GM23338 (cell line): Measurements from ENCODE around the gene CELA2A. TPM values are rescaled to one million over a fixed set of nuclear protein-coding genes. Genes with fewer than 3 reads are reported as not detected.
"Not testable (repeated sequence)": the region's sequence is repeated elsewhere in the genome, so short reads cannot be mapped to it uniquely, and the experiment has no call there.

ENCODE experiments used
- ATAC-seq: fragments of 200-7000 bp; cut with Tn5 transposase; 3 replicates; pipeline ENCODE4 v1.9.1; 2020
- DNase-seq: peaks from one replicate; pipeline ENCODE4 v3.0.0-alpha.2; 2015; ENCODE audit warnings: low spot score
- H2AFZ ChIP-seq: fragments of 200-600 bp; sonication (generic); 2 replicates; pipeline ENCODE4 v1.8.0; 2016; ENCODE audit warnings: antibody characterized with exemption, mild to moderate bottlenecking, moderate library complexity
- H3F3A ChIP-seq: fragments of 200-600 bp; sonication (generic); replicated peaks from 2 replicates; pipeline ENCODE4 v1.8.0; 2017; ENCODE audit warnings: antibody characterized with exemption, mixed run types, low read depth
- H3K27ac ChIP-seq: fragments of 200-600 bp; sonication (generic); 2 replicates; pipeline ENCODE4 v1.6.1; 2016; ENCODE audit warnings: low read depth
- H3K27me3 ChIP-seq: fragments of 200-600 bp; sonication (generic); 2 replicates; pipeline ENCODE4 v1.8.0; 2016; ENCODE audit warnings: mild to moderate bottlenecking, mixed run types, moderate library complexity; ENCODE audit not compliant: insufficient read depth
- H3K36me3 ChIP-seq: fragments of 200-600 bp; sonication (generic); 2 replicates; pipeline ENCODE4 v1.8.0; 2016; ENCODE audit warnings: mild to moderate bottlenecking; ENCODE audit not compliant: insufficient read depth
- H3K4me1 ChIP-seq: fragments of 200-600 bp; sonication (generic); 2 replicates; pipeline ENCODE4 v1.8.0; 2016; ENCODE audit warnings: mild to moderate bottlenecking, moderate library complexity; ENCODE audit not compliant: insufficient read depth
- H3K4me2 ChIP-seq: fragments of 200-600 bp; sonication (generic); 2 replicates; pipeline ENCODE4 v1.7.1; 2017; ENCODE audit warnings: mixed run types
- H3K4me3 ChIP-seq: fragments of 200-600 bp; sonication (generic); 2 replicates; pipeline ENCODE4 v1.6.1; 2016; ENCODE audit warnings: mixed run types
- H3K79me2 ChIP-seq: fragments of 200-600 bp; sonication (generic); replicated peaks from 2 replicates; pipeline ENCODE4 v1.8.0; 2017; ENCODE audit warnings: mild to moderate bottlenecking; ENCODE audit not compliant: insufficient read depth
- H3K9me2 ChIP-seq: fragments of 200-600 bp; sonication (generic); 2 replicates; pipeline ENCODE4 v1.8.0; 2017; ENCODE audit not compliant: insufficient read depth
- H4K20me1 ChIP-seq: fragments of 200-600 bp; sonication (generic); replicated peaks from 2 replicates; pipeline ENCODE4 v1.8.0; 2017; ENCODE audit warnings: mild to moderate bottlenecking; ENCODE audit not compliant: insufficient read depth
- H3K27ac Mint-ChIP-seq: 2 replicates; pipeline ENCODE4 v1.8.0; 2020; ENCODE audit warnings: inconsistent platforms, mild to moderate bottlenecking, moderate library complexity, mixed read lengths
- H3K27me3 Mint-ChIP-seq: 3 replicates; pipeline ENCODE4 v1.8.0; 2022; ENCODE audit warnings: low read depth, mild to moderate bottlenecking, moderate library complexity, mixed read lengths, inconsistent platforms; ENCODE audit not compliant: insufficient read depth, poor library complexity
- H3K36me3 Mint-ChIP-seq: 3 replicates; pipeline ENCODE4 v1.8.0; 2021; ENCODE audit warnings: low read depth, mild to moderate bottlenecking, inconsistent platforms, moderate library complexity, mixed read lengths
- H3K4me1 Mint-ChIP-seq: 3 replicates; pipeline ENCODE4 v1.8.0; 2020; ENCODE audit warnings: mild to moderate bottlenecking, inconsistent platforms, mixed read lengths
- H3K4me3 Mint-ChIP-seq: 3 replicates; pipeline ENCODE4 v1.8.0; 2021; ENCODE audit warnings: moderate library complexity, mild to moderate bottlenecking, inconsistent platforms, mixed read lengths
- H3K9me3 Mint-ChIP-seq: 3 replicates; pipeline ENCODE4 v1.8.0; 2020; ENCODE audit warnings: moderate library complexity, mild to moderate bottlenecking, inconsistent platforms, mixed read lengths
- CREB1 ChIP-seq: fragments of 250-450 bp; sonication (Bioruptor Pico); IDR thresholded peaks from 2 replicates; pipeline ENCODE4 v1.5.0; 2020; ENCODE audit warnings: low read depth, mild to moderate bottlenecking, moderate library complexity
- NANOG ChIP-seq: IDR thresholded peaks from 2 replicates; pipeline ENCODE4 v1.6.1; 2016; ENCODE audit warnings: antibody characterized with exemption, borderline replicate concordance
- polyA plus RNA-seq: library from polyadenylated mRNA; unstranded; fragments of >200 nt; fragmentation: Nextera tagmentation; extraction: Ambion mirVana; gene quantifications from 2 replicates; pipeline ENCODE4 v1.2.1, GENCODE V29; 2016
- total RNA-seq: library from RNA; depleted of rRNA; stranded (reverse); fragments of >200 nt; shearing (Covaris generic); gene quantifications from 2 replicates; pipeline ENCODE4 v1.2.3, GENCODE V29; 2014
- TF ChIP-seq, protein P1 (sequence below): fragments of 250-450 bp; sonication (Bioruptor Pico); IDR thresholded peaks from 2 replicates; pipeline ENCODE4 v1.5.0; 2020; ENCODE audit warnings: mild to moderate bottlenecking, moderate library complexity

CELA2A gene
- total and polyA plus RNA-seq, 2 experiments from 2014 or later, result not detected

DNA sequence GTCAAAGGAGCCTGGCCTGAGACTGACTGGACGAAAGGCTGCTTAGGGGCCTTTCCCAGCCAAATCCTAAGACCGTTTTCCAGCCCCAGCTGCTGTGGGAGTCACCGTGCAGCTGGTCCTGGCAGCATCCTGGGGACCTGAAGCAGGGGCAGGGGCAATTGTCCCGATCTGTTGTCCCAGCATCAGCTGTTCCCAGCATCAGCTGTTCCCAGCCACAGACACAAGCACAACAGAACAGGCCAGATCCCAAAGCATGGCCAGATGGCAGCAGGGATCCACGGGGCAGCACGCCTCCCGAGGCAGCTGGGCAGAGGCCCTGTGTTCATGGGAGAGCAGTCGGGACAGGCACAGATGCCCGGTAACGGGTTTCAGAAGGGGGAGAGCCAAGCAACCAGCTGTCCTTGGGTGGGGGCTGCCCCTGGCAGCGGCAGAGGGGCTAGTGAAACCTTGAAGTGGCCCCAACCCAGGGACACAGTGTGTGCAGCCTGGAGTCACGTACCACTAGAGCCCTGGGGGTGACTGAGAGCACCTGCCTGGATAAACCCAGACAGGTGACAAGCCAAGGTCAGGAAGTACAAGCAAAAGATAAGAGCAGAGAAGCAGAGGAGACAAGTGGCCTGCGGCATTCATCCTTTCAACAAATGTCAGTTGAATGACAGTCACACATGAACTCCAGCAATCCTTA is 32.7 kb downstream of the CELA2A start (continued):
- TF ChIP-seq, protein P1, sequence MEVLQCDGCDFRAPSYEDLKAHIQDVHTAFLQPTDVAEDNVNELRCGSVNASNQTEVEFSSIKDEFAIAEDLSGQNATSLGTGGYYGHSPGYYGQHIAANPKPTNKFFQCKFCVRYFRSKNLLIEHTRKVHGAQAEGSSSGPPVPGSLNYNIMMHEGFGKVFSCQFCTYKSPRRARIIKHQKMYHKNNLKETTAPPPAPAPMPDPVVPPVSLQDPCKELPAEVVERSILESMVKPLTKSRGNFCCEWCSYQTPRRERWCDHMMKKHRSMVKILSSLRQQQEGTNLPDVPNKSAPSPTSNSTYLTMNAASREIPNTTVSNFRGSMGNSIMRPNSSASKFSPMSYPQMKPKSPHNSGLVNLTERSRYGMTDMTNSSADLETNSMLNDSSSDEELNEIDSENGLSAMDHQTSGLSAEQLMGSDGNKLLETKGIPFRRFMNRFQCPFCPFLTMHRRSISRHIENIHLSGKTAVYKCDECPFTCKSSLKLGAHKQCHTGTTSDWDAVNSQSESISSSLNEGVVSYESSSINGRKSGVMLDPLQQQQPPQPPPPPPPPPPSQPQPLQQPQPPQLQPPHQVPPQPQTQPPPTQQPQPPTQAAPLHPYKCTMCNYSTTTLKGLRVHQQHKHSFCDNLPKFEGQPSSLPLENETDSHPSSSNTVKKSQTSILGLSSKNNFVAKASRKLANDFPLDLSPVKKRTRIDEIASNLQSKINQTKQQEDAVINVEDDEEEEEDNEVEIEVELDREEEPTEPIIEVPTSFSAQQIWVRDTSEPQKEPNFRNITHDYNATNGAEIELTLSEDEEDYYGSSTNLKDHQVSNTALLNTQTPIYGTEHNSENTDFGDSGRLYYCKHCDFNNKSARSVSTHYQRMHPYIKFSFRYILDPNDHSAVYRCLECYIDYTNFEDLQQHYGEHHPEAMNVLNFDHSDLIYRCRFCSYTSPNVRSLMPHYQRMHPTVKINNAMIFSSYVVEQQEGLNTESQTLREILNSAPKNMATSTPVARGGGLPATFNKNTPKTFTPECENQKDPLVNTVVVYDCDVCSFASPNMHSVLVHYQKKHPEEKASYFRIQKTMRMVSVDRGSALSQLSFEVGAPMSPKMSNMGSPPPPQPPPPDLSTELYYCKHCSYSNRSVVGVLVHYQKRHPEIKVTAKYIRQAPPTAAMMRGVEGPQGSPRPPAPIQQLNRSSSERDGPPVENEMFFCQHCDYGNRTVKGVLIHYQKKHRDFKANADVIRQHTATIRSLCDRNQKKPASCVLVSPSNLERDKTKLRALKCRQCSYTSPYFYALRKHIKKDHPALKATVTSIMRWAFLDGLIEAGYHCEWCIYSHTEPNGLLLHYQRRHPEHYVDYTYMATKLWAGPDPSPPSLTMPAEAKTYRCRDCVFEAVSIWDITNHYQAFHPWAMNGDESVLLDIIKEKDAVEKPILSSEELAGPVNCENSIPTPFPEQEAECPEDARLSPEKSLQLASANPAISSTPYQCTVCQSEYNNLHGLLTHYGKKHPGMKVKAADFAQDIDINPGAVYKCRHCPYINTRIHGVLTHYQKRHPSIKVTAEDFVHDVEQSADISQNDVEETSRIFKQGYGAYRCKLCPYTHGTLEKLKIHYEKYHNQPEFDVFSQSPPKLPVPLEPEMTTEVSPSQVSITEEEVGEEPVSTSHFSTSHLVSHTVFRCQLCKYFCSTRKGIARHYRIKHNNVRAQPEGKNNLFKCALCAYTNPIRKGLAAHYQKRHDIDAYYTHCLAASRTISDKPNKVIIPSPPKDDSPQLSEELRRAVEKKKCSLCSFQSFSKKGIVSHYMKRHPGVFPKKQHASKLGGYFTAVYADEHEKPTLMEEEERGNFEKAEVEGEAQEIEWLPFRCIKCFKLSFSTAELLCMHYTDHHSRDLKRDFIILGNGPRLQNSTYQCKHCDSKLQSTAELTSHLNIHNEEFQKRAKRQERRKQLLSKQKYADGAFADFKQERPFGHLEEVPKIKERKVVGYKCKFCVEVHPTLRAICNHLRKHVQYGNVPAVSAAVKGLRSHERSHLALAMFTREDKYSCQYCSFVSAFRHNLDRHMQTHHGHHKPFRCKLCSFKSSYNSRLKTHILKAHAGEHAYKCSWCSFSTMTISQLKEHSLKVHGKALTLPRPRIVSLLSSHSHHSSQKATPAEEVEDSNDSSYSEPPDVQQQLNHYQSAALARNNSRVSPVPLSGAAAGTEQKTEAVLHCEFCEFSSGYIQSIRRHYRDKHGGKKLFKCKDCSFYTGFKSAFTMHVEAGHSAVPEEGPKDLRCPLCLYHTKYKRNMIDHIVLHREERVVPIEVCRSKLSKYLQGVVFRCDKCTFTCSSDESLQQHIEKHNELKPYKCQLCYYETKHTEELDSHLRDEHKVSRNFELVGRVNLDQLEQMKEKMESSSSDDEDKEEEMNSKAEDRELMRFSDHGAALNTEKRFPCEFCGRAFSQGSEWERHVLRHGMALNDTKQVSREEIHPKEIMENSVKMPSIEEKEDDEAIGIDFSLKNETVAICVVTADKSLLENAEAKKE (CRISPR knock-in tag), result no peak
- TF ChIP-seq CREB1 (CRISPR knock-in tag) (no peak), NANOG (no peak)

DNA sequence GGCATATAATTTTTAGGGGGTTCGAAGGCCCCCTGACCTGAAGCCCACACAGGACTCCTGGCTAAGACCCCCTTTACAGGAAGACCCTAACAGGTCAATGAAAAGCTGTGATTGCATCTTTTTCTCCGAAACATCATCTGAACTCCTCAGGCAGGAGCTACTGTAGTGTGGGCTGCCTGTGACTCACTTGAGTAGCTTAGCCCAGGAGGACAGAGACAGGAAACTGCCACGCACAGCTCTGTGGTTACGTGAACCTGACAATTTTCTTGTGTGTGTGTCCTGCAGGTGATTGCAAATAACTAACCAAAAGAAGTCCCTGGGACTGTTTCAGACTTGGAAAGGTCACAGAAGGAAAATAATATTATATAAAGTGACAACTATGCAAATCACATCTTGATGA is 34.5 kb downstream of the CELA2A start:
- not testable (repeated sequence) for H3K36me3 ChIP-seq

DNA sequence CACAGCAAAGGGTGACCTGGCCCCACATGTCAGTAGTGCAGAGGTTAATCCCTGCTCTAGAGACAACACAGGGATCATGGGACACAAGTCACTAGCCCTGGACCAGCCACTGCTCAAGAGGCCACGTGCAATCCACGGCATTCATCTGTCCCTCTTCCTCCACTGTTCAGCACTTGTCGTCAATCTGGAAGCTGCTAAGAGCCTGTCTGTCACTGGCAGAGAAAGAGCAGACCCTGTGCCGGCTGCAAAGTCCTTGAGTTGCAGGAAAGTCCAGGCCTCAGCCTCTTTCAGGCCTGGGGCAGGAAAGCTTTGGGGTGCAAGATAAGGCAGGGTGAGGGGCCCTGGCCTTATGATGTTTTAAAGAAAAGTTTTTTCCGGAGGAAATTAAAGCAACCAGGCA is 36.1 kb downstream of the CELA2A start:
- TF ChIP-seq CREB1 (CRISPR knock-in tag), result no peak
- H3K36me3 Mint-ChIP-seq, result peaks cover 26% of the 10 kb centered on the region
- ATAC-seq, result no peak

More for the DNA sequence above, 34.5 kb downstream of the CELA2A start:
- H3K27me3 Mint-ChIP-seq, H3K9me3 Mint-ChIP-seq, H3K27me3 ChIP-seq, H3F3A ChIP-seq, H3K9me2 ChIP-seq, H3K4me1 ChIP-seq, H3K4me3 ChIP-seq, H4K20me1 ChIP-seq, ATAC-seq, H3K27ac Mint-ChIP-seq, H3K4me3 Mint-ChIP-seq, H2AFZ ChIP-seq, H3K79me2 ChIP-seq, H3K27ac ChIP-seq, H3K4me2 ChIP-seq, DNase-seq: not testable (repeated sequence)
- Mint-ChIP-seq H3K4me1 (peaks cover 12% of the 10 kb centered on the region), H3K36me3 (peaks cover 28% of the 10 kb centered on the region)

More for the DNA sequence above, 36.1 kb downstream of the CELA2A start:
- Mint-ChIP-seq H3K27me3 (peaks cover 4% of the 10 kb centered on the region), H3K4me3 (no peak overlapping the region), H3K27ac (no peak overlapping the region), H3K4me1 (peaks cover 15% of the 10 kb centered on the region), H3K9me3 (0 out of 3 replicates have a peak, but pooled peaks cover under 1% of the 10 kb centered on the region)
- peaks cover 13% of the 10 kb centered on the region for H3K4me1 ChIP-seq
- H3K27ac ChIP-seq, result no peak overlapping the region
- no peak overlapping the region for H3K4me2 ChIP-seq
- H2AFZ ChIP-seq, result no peak overlapping the region
- no peak for DNase-seq
- no peaks in the 10 kb centered on the region for H3F3A ChIP-seq
- H3K4me3 ChIP-seq, result no peak overlapping the region
- no peaks in the 10 kb centered on the region for H3K79me2 ChIP-seq
- H3K36me3 ChIP-seq, result no peaks in the 10 kb centered on the region
- H3K27me3 ChIP-seq, result no peaks in the 10 kb centered on the region
- no peaks in the 10 kb centered on the region for H4K20me1 ChIP-seq
- H3K9me2 ChIP-seq, result no peaks in the 10 kb centered on the region
